Tibial artery (tissue), 4 donors: Measurements from ENCODE around the gene UGT1A10.
"Not testable (repeated sequence)": the region's sequence is repeated elsewhere in the genome, so short reads cannot be mapped to it uniquely, and the experiment has no call there.

Experiments
- DNase-seq, 2 donors: peaks; one replicate each; pipeline ENCODE4 v3.0.0-alpha.2; 2019
- H3K27ac ChIP-seq, 2 donors: fragments of 200-600 bp; sonication (generic) in 1 of 2; 1 replicate in 1 of 2; 2 replicates in 1 of 2; pipeline ENCODE4 v1.5.1; 2018 to 2019; ENCODE audit warnings: mild to moderate bottlenecking in 1 of 2
- H3K27me3 ChIP-seq, 2 donors: fragments of 200-600 bp; sonication (generic) in 1 of 2; one replicate each; pipeline versions ENCODE4 v1.5.1 to v1.6.0; 2016 to 2019
- H3K36me3 ChIP-seq, 3 donors: fragments of 200-600 bp; sonication (generic) in 2 of 3; one replicate each; pipeline ENCODE4 v1.5.1; 2016 to 2019; ENCODE audit warnings: mild to moderate bottlenecking in 2 of 3
- H3K4me1 ChIP-seq, 4 donors: fragments of 200-600 bp; sonication (generic) in 2 of 4; 1 replicate in 3 of 4; 2 replicates in 1 of 4; pipeline ENCODE4 v1.5.1; 2016 to 2019
- H3K4me3 ChIP-seq, 2 donors: fragments of 200-600 bp; sonication (generic) in 1 of 2; 1 replicate in 1 of 2; 2 replicates in 1 of 2; pipeline ENCODE4 v1.5.1; 2018 to 2019; ENCODE audit warnings: mild to moderate bottlenecking in 2 of 2
- H3K9me3 ChIP-seq, 3 donors: fragments of 200-600 bp; sonication (generic) in 1 of 3; one replicate each; pipeline ENCODE4 v1.5.1; 2016 to 2019
- intact Hi-C: fragments of 100-400 bp; cut with DNase I; formaldehyde crosslinking; loops from one replicate; pipeline ENCODE4 v1.15.0; 2023; ENCODE audit warnings: low total_unique reads
- TF ChIP-seq, protein P1 (sequence below), 2 experiments: fragments of 200-600 bp in 1 of 2; fragments of 450-650 bp in 1 of 2; IDR thresholded peaks; one replicate each; pipeline ENCODE4 v1.5.1; 2017 to 2019; ENCODE audit warnings: antibody characterized with exemption in 2 of 2, mild to moderate bottlenecking in 1 of 2, moderate library complexity in 1 of 2

The UGT1A10 gene

DNA sequence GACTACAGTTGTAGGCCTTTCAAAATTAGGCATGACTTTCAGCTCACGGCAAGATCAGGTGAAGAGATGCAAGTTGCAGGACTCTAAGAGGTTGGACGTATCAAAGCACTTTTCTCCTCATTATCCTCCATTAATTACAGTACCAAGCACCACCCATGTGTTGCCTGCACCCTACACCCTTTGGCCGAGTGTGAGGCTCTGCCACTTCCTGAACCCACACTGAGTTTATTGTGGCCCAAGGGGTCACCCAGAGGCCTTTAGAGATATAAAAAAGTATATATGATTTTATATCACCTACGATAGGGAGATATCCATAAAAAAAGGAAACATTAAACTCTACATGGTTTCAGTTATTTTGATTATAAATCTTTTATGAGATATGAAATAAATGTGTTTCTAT, 16.0 kb upstream of the UGT1A10 start:
- no peak for DNase-seq
- TF ChIP-seq, protein P1, sequence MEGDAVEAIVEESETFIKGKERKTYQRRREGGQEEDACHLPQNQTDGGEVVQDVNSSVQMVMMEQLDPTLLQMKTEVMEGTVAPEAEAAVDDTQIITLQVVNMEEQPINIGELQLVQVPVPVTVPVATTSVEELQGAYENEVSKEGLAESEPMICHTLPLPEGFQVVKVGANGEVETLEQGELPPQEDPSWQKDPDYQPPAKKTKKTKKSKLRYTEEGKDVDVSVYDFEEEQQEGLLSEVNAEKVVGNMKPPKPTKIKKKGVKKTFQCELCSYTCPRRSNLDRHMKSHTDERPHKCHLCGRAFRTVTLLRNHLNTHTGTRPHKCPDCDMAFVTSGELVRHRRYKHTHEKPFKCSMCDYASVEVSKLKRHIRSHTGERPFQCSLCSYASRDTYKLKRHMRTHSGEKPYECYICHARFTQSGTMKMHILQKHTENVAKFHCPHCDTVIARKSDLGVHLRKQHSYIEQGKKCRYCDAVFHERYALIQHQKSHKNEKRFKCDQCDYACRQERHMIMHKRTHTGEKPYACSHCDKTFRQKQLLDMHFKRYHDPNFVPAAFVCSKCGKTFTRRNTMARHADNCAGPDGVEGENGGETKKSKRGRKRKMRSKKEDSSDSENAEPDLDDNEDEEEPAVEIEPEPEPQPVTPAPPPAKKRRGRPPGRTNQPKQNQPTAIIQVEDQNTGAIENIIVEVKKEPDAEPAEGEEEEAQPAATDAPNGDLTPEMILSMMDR (IDR thresholded peaks at IDR 0.05) = no peak
- H3K9me3 ChIP-seq = no peaks in the 10 kb centered on the region
- no peaks in the 10 kb centered on the region for H3K36me3 ChIP-seq
- no peaks in the 10 kb centered on the region for H3K4me1 ChIP-seq
- no peak overlapping the region for H3K4me3 ChIP-seq
- no peak overlapping the region for H3K27ac ChIP-seq
- intact Hi-C loops = no loop called here
- H3K27me3 ChIP-seq = no peaks in the 10 kb centered on the region

DNA sequence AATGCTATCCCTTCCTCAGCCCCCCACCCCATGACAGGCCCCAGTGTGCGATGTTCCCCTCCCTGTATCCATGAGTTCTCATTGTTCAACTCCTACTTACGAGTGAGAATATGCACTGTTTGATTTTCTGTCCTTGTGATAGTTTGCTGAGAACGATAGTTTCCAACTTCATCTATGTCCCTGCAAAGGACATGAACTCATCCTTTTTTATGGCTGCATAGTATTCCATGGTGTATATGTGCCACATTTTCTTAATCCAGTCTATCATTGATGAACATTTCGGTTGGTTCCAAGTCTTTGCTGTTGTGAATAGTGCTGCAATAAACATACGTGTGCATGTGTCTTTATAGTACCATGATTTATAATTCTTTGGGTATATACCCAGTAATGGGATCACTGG, 14.4 kb upstream of the UGT1A10 start:
- H3K9me3 ChIP-seq, H3K27ac ChIP-seq, H3K27me3 ChIP-seq, intact Hi-C loops, H3K4me1 ChIP-seq, H3K4me3 ChIP-seq, H3K36me3 ChIP-seq, DNase-seq: not testable (repeated sequence)

DNA sequence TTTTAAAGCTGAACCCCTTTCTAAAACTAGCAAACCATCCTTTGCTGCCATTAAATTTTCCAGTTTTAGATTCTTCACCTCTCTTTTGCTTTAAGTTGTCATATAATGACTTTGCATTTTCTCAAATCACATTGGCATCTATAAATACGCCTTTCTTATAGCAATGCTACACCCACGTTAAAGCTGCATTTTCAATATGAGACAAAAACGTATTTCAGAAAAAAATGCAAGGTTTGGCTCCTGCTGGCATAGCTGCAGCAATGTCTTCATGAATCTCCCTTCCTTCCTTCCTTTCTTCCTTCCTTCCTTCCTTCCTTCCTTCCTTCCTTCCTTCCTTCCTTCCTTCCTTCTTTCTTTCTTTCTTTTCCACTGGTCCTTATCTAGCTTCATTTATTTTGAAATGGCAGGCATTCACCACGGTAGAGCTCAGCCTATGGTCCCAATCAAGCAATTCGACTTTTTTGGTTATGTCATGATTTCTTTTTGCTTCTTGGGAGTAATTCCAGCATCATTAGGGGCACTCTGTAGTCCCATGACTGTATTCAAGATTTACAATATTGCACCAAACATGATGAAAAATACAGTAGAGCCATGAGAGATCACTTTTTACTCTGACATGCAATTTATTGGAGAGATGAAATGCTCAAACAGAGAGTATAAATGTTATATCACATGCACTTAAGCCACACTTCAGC, 8.8 kb upstream of the UGT1A10 start:
- Histone ChIP-seq H3K9me3 (peaks cover 0 to 5% (median 4%) of the 10 kb centered on the region in 3 donors), H3K4me1 (no peaks in the 10 kb centered on the region), H3K27ac (no peak overlapping the region), H3K4me3 (no peak overlapping the region), H3K27me3 (no peaks in the 10 kb centered on the region), H3K36me3 (no peaks in the 10 kb centered on the region)
- DNase-seq = no peak
- TF ChIP-seq, protein P1 (IDR thresholded peaks at IDR 0.05) = no peak
- intact Hi-C loops = no loop called here

DNA sequence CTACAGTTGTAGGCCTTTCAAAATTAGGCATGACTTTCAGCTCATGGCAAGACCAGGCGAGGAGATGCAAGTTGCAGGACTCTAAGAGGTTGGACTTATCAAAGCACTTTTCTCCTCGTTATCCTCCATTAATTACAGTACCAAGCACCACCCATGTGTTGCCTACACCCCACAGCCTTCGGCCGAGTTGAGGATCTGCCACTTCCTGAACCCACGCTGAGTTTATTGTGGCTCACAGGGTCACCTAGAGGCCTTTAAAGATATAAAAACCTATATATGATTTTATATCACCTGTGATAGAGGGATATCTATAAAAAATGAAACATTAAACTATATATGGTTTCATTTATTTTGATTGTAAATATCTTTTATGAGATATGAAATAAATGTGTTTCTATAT, 2.6 kb downstream of the UGT1A10 start:
- Histone ChIP-seq H3K27me3 (no peaks in the 10 kb centered on the region), H3K36me3 (no peaks in the 10 kb centered on the region), H3K4me1 (no peaks in the 10 kb centered on the region), H3K9me3 (peaks cover 0 to 6% (median 0%) of the 10 kb centered on the region in 3 donors), H3K27ac (no peak overlapping the region), H3K4me3 (no peak overlapping the region)
- intact Hi-C loops = no loop called here
- TF ChIP-seq, protein P1 (IDR thresholded peaks at IDR 0.05) = no peak
- no peak for DNase-seq

DNA sequence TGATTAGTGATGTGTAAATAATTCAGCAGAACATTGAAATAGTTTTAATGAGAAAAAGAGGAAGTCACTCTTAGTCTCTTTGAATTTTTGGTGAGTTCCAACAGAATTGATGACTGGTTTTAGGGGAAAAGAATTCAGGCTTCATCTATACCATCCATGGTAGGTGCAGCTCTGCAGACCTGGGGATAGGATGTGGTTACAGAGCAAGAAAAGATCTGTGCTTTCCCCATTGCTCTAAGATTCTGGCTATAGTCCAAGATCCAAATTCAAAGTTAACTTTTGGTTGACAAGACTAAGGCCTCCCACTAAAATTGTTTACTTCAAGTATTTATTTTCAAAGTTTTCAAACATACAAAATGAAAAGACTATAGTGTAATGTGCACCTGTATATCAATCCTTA, 3.6 kb downstream of the UGT1A10 start:
- Histone ChIP-seq H3K36me3 (no peaks in the 10 kb centered on the region), H3K4me1 (no peaks in the 10 kb centered on the region), H3K9me3 (peaks cover 0 to 6% (median 0%) of the 10 kb centered on the region in 3 donors), H3K27ac (no peak overlapping the region), H3K4me3 (no peak overlapping the region), H3K27me3 (no peaks in the 10 kb centered on the region)
- no peak for DNase-seq
- intact Hi-C loops = no loop called here
- TF ChIP-seq, protein P1 (IDR thresholded peaks at IDR 0.05) = no peak

DNA sequence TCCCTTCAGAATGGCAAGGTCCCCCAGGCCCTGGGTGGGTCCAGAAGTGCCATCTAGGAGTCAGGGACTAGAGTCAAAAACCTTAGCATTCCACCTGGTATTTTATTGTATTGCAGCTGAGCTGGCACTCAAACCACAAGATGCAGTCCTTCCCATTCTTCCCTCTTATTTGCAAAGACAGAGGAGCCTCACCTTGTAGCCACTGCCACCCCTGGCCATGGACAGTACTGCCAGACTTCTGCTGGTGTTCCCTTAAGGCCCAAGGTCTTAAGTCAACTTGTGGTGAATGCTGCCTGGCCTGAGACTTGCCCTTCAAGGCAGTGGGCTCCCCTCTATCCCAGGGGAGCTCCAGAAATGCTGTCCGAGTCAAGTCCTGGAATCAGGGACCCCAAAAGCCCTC, 6.9 kb downstream of the UGT1A10 start:
- intact Hi-C loops = no loop called here
- H3K4me1 ChIP-seq = no peaks in the 10 kb centered on the region
- no peak overlapping the region for H3K4me3 ChIP-seq
- TF ChIP-seq, protein P1 (IDR thresholded peaks at IDR 0.05) = no peak
- H3K9me3 ChIP-seq = peaks cover 0 to 6% (median 4%) of the 10 kb centered on the region in 3 donors
- H3K36me3 ChIP-seq = no peaks in the 10 kb centered on the region
- DNase-seq = no peak
- H3K27me3 ChIP-seq = no peaks in the 10 kb centered on the region
- H3K27ac ChIP-seq = no peak overlapping the region

DNA sequence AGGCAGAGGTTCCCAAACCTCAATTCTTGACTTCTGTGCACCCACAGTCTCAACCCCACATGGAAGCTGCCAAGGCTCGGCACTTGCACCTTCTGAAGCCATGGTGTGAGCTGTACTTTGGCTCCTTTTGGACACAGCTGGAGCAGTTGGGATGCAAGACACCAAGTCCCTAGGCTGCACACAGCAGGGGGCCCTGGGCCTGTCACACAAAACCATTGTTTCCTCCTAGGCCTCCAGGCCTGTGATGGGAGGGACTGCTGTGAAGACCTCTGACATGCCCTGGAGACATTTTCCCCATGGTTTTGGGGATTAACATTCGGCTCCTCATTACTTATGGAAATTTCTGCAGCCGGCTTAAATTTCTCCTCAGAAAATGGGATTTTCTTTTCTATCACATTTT, 9.8 kb downstream of the UGT1A10 start:
- H3K27me3 ChIP-seq, DNase-seq, H3K4me3 ChIP-seq, H3K9me3 ChIP-seq, H3K36me3 ChIP-seq, H3K4me1 ChIP-seq, H3K27ac ChIP-seq, intact Hi-C loops: not testable (repeated sequence)
